Measurements from ENCODE around the gene DCTPP1. TPM values are rescaled to one million over a fixed set of nuclear protein-coding genes. Genes with fewer than 3 reads are reported as not detected.

DCTPP1 gene
- total and polyA plus RNA-seq, 2 of the 13 experiments (the other 11 are each of a cell fraction or from before 2014, with no cell fraction given), result 54.8 to 74.4 TPM

- TF ChIP-seq MLXIP (CRISPR knock-in tag; IDR thresholded peaks at IDR 0.05; ENCODE audit: borderline replicate concordance) (0 out of 2 replicates have a peak, but pooled peaks have one; percentile 21), ZSCAN31 (CRISPR knock-in tag; IDR thresholded peaks at IDR 0.05; ENCODE audit: low read depth) (peak; percentile 50; the same call in 1 of the 2 replicates), ZSCAN22 (CRISPR knock-in tag; IDR thresholded peaks at IDR 0.05) (peak; percentile 89; the same call in 1 of the 2 replicates), PLSCR1 (CRISPR knock-in tag; IDR thresholded peaks at IDR 0.05; ENCODE audit: borderline replicate concordance) (no peak; the same call in 1 of the 2 replicates), PHB2 (IDR thresholded peaks at IDR 0.05; ENCODE audit: partially characterized antibody) (no peak), TBL1XR1 (IDR thresholded peaks at IDR 0.05; ENCODE audit: borderline replicate concordance, low read length, partially characterized antibody) (no peak), ZBTB42 (CRISPR knock-in tag; IDR thresholded peaks at IDR 0.05) (peak; percentile 78), EEA1 (CRISPR knock-in tag; IDR thresholded peaks at IDR 0.05; ENCODE audit: borderline replicate concordance) (peak; percentile 33; the same call in 1 of the 2 replicates), FOXP1 (IDR thresholded peaks at IDR 0.05) (no peak), FOXP1 (CRISPR knock-in tag; IDR thresholded peaks at IDR 0.05) (peak; percentile 9; the same call in 1 of the 2 replicates), ZNF607 (CRISPR knock-in tag; IDR thresholded peaks at IDR 0.05; ENCODE audit: borderline replicate concordance) (peak; percentile 70; the same call in 1 of the 2 replicates), MLLT10 (CRISPR knock-in tag; IDR thresholded peaks at IDR 0.05) (no peak), ZNF674 (CRISPR knock-in tag; IDR thresholded peaks at IDR 0.05; ENCODE audit: low read depth) (no peak), THYN1 (CRISPR knock-in tag; IDR thresholded peaks at IDR 0.05; ENCODE audit: borderline replicate concordance, low read depth) (no peak), SP4 (CRISPR knock-in tag; IDR thresholded peaks at IDR 0.05) (peak; percentile 97), NFE2L1 (CRISPR knock-in tag; IDR thresholded peaks at IDR 0.05; ENCODE audit: borderline replicate concordance) (0 out of 2 replicates have a peak, but pooled peaks have one; percentile 54), ONECUT2 (CRISPR knock-in tag; IDR thresholded peaks at IDR 0.05) (0 out of 2 replicates have a peak, but pooled peaks have one; percentile 16), ARHGAP35 (CRISPR knock-in tag; IDR thresholded peaks at IDR 0.05; ENCODE audit: borderline replicate concordance) (no peak; the same call in 1 of the 2 replicates), MXI1 (IDR thresholded peaks at IDR 0.05; ENCODE audit: borderline replicate concordance, low read depth, low read length) (peak; percentile 52; the same call in 1 of the 3 replicates), ZNF335 (CRISPR knock-in tag; IDR thresholded peaks at IDR 0.05) (no peak), MAF1 (CRISPR knock-in tag; IDR thresholded peaks at IDR 0.05; ENCODE audit: borderline replicate concordance) (no peak), POGZ (CRISPR knock-in tag; IDR thresholded peaks at IDR 0.05) (peak; percentile 58; the same call in 1 of the 2 replicates), SRSF4 (IDR thresholded peaks at IDR 0.05; ENCODE audit: low read depth, low read length, poor library complexity, severe bottlenecking) (no peak), ZNF598 (CRISPR knock-in tag; IDR thresholded peaks at IDR 0.05; ENCODE audit: borderline replicate concordance) (peak; percentile 51; the same call in 1 of the 2 replicates), ZNF180 (CRISPR knock-in tag; IDR thresholded peaks at IDR 0.05; ENCODE audit: borderline replicate concordance, low read depth) (no peak)
Measured at GRCh38 chr16:30378236-30379157, 51.3 kb downstream of the DCTPP1 start (continued).

Measured in HepG2 (cell line).